Body of pancreas (tissue), 4 donors: ENCODE results near the gene CST11. TPM values are rescaled to one million over a fixed set of nuclear protein-coding genes. Genes with fewer than 3 reads are reported as not detected.

Experiments
- ATAC-seq: fragments of 150-250 bp; one replicate; pipeline ENCODE4 v1.9.1; 2016
- DNase-seq, 4 donors: peaks; one replicate each; pipeline ENCODE4 v3.0.0-alpha.2; 2019
- H3K27ac ChIP-seq, 4 donors: fragments of 200-600 bp; sonication (generic); 1 replicate in 3 of 4; 2 replicates in 1 of 4; pipeline versions ENCODE4 v1.5.1 to v1.6.1; 2016 to 2019; ENCODE audit warnings: mild to moderate bottlenecking in 1 of 4, mixed read lengths in 1 of 4, moderate library complexity in 1 of 4
- H3K27me3 ChIP-seq, 2 donors: fragments of 200-600 bp; sonication (generic); one replicate each; pipeline ENCODE4 v1.6.0; 2016; ENCODE audit warnings: mild to moderate bottlenecking in 1 of 2
- H3K36me3 ChIP-seq, 2 donors: fragments of 200-600 bp; sonication (generic); replicated peaks in 1 of 2; 2 replicates each; pipeline ENCODE4 v1.5.1; 2016; ENCODE audit warnings: low read depth in 2 of 2; ENCODE audit not compliant: insufficient read depth in 1 of 2
- H3K4me1 ChIP-seq: fragments of 200-600 bp; sonication (generic); one replicate; pipeline ENCODE4 v1.6.0; 2016
- H3K4me3 ChIP-seq, 2 donors: fragments of 200-600 bp; sonication (generic); 1 replicate in 1 of 2; 2 replicates in 1 of 2; pipeline ENCODE4 v1.5.1; 2016 to 2019
- H3K9me3 ChIP-seq, 3 donors: fragments of 200-600 bp; sonication (generic); 1 replicate in 2 of 3; 2 replicates in 1 of 3; pipeline ENCODE4 v1.5.1; 2016
- POLR2A ChIP-seq, 3 donors: fragments of 450-650 bp; IDR thresholded peaks; one replicate each; pipeline ENCODE4 v1.6.1; 2016; ENCODE audit warnings: antibody characterized with exemption in 3 of 3, mild to moderate bottlenecking in 2 of 3
- whole genome bisulfite sequencing, 2 donors: methylation state at CpG; one replicate each; pipeline ENCODE4 v1.1.5; 2017; 5-methylcytosine and 5-hydroxymethylcytosine counted together
- intact Hi-C: fragments of 100-400 bp; cut with DNase I; formaldehyde crosslinking; loops from one replicate; pipeline ENCODE4 v1.15.1; 2023
- total RNA-seq, 2 donors: library from RNA; depleted of rRNA; stranded (reverse); fragments of >200 nt; gene quantifications; one replicate each; pipeline ENCODE4 v1.1.0, GENCODE V29; 2016
- TF ChIP-seq, protein P1 (sequence below), 7 experiments: fragments of 450-650 bp in 4 of 7; fragments of 200-600 bp in 3 of 7; sonication (generic) in 3 of 7; IDR thresholded peaks; one replicate each; pipeline ENCODE4 v1.5.1; 2016 to 2019; ENCODE audit warnings: antibody characterized with exemption in 7 of 7

Gene CST11
- total RNA-seq, 2 donors from 2014 or later, result not detected

GRCh38 chr20:23490817-23491216 lies 38.1 kb upstream of the CST11 start, which contains the start of gene CST8:
Gene CST8 (plus strand): TSS chr20:23491117. CDS start chr20:23491668, 551 bp downstream.
- no peaks in the 10 kb centered on the region for H3K27me3 ChIP-seq
- no peaks in the 10 kb centered on the region for H3K36me3 ChIP-seq
- H3K27ac ChIP-seq, result no peak within 1 kb of the TSS
- H3K4me3 ChIP-seq, result no peak within 1 kb of the TSS
- no peak for TF ChIP-seq POLR2A (IDR thresholded peaks at IDR 0.05)
- TF ChIP-seq, protein P1, sequence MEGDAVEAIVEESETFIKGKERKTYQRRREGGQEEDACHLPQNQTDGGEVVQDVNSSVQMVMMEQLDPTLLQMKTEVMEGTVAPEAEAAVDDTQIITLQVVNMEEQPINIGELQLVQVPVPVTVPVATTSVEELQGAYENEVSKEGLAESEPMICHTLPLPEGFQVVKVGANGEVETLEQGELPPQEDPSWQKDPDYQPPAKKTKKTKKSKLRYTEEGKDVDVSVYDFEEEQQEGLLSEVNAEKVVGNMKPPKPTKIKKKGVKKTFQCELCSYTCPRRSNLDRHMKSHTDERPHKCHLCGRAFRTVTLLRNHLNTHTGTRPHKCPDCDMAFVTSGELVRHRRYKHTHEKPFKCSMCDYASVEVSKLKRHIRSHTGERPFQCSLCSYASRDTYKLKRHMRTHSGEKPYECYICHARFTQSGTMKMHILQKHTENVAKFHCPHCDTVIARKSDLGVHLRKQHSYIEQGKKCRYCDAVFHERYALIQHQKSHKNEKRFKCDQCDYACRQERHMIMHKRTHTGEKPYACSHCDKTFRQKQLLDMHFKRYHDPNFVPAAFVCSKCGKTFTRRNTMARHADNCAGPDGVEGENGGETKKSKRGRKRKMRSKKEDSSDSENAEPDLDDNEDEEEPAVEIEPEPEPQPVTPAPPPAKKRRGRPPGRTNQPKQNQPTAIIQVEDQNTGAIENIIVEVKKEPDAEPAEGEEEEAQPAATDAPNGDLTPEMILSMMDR (IDR thresholded peaks at IDR 0.05), result no peak
- intact Hi-C loops, result no loop called here
- H3K4me1 ChIP-seq, result no peaks in the 10 kb centered on the region
- H3K9me3 ChIP-seq, result no peaks in the 10 kb centered on the region
- no peak for DNase-seq
- WGBS, 2 donors, result 75 to 81% methylated on average over 4 to 5 of the region's 5 CpGs
- ATAC-seq, result no peak

DNA sequence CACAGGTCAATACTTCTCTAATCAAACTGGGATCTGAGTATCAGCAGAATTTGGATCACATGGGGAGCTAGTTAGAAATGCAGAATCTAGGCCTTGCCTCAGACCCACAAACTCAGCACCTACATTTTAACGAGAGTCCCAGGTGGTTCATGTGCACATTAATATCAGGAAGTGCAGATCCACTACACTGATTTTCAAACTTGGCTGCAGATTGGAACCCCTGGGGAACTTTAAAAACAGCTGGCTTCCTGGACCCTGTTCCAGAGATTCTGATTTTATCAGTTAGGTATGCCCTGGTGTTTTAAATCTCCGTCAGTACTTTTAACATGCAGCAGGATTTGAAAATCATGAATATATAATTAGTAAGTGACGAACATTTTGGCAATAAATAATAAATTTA lies 36.3 kb upstream of the CST11 start:
- no peaks in the 10 kb centered on the region for H3K36me3 ChIP-seq
- no peak for TF ChIP-seq POLR2A (IDR thresholded peaks at IDR 0.05)
- TF ChIP-seq, protein P1 (IDR thresholded peaks at IDR 0.05), result no peak
- DNase-seq (no peak), ATAC-seq (no peak)
- no peaks in the 10 kb centered on the region for H3K9me3 ChIP-seq
- no peak overlapping the region for H3K27ac ChIP-seq
- intact Hi-C loops, result no loop called here
- WGBS, 2 donors, result 83 to 86% methylated on average over 3 of the region's 3 CpGs
- H3K27me3 ChIP-seq, result no peaks in the 10 kb centered on the region
- no peak overlapping the region for H3K4me3 ChIP-seq
- no peaks in the 10 kb centered on the region for H3K4me1 ChIP-seq

DNA sequence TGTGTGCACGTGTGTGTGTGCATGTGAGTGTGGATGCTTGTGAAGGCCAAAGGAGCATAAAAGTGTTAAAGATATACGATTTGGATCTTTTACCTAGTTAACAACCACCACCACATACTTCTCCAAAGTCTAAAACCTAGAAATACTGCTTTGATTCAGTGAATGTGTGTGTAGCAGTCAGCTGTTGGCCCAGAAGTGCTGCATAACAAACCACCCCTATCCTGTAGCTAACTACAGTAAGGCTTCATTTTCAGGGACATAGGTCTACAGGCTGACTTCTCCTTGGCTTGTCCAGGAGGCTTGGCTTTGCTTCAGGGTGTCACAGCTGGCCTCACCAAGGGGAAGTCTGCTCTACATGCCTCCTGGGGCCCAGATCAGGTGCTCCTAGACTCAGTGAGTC lies 35.8 kb upstream of the CST11 start:
- 58 to 60% methylated on average over 2 of the region's 2 CpGs for WGBS, 2 donors
- TF ChIP-seq POLR2A (IDR thresholded peaks at IDR 0.05), result no peak
- TF ChIP-seq, protein P1 (IDR thresholded peaks at IDR 0.05), result no peak

DNA sequence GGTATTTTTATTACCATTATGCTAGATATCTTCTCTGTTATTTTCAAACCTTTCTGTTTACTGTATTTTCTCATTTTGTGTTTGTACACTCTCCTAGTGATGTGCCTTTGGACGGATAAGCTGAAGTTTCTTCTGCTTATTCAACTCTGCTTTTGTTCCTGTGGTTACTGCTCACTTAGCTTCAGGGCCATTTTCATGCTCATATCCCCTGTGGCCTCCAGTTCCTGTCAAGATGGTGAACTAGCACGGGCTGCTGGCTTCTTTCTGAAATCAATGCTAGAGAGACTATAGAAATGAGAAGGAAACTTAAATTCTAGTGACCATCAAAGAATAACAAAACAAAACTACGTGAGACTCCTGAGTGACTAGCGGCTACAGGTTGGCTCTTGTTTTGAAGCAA lies 31.4 kb upstream of the CST11 start:
- H3K27me3 ChIP-seq, result no peaks in the 10 kb centered on the region
- no peak overlapping the region for H3K4me3 ChIP-seq
- WGBS, 2 donors, result 58 to 60% methylated on average over 4 of the region's 4 CpGs
- DNase-seq (no peak), ATAC-seq (no peak)
- no peaks in the 10 kb centered on the region for H3K9me3 ChIP-seq
- intact Hi-C loops, result no loop called here
- TF ChIP-seq, protein P1 (IDR thresholded peaks at IDR 0.05), result no peak
- TF ChIP-seq POLR2A (IDR thresholded peaks at IDR 0.05), result no peak
- H3K27ac ChIP-seq, result no peak overlapping the region
- H3K4me1 ChIP-seq, result no peaks in the 10 kb centered on the region
- no peaks in the 10 kb centered on the region for H3K36me3 ChIP-seq

More for the DNA sequence above, 35.8 kb upstream of the CST11 start:
- no peak for DNase-seq
- Histone ChIP-seq H3K4me1 (no peaks in the 10 kb centered on the region), H3K9me3 (no peaks in the 10 kb centered on the region), H3K4me3 (no peak overlapping the region), H3K27me3 (no peaks in the 10 kb centered on the region), H3K36me3 (no peaks in the 10 kb centered on the region), H3K27ac (no peak overlapping the region)
- intact Hi-C loops, result no loop called here
- ATAC-seq, result no peak

- no peak for DNase-seq
- Histone ChIP-seq H3K27me3 (no peaks in the 10 kb centered on the region), H3K9me3 (no peaks in the 10 kb centered on the region), H3K36me3 (no peaks in the 10 kb centered on the region), H3K4me3 (no peak overlapping the region), H3K4me1 (no peaks in the 10 kb centered on the region), H3K27ac (no peak overlapping the region)
- ATAC-seq, result no peak
- TF ChIP-seq, protein P1 (IDR thresholded peaks at IDR 0.05), result no peak
- TF ChIP-seq POLR2A (IDR thresholded peaks at IDR 0.05), result no peak
- 45 to 54% methylated on average over 2 of the region's 2 CpGs for WGBS, 2 donors
- intact Hi-C loops, result no loop called here
These were observed 29.5 kb upstream of the CST11 start for GRCh38 chr20:23482138-23482537.
